Activated naive CD4-positive, alpha-beta T cell treated with anti-CD3 and anti-CD28 coated beads for 36 hours (primary cell): Measurements from ENCODE around the gene DEFB124. TPM values are rescaled to one million over a fixed set of nuclear protein-coding genes. Genes with fewer than 3 reads are reported as not detected.
"Not testable (repeated sequence)": the region's sequence is repeated elsewhere in the genome, so short reads cannot be mapped to it uniquely, and the experiment has no call there.

Experiments used
- CTCF ChIA-PET: fragments of 350-600 bp; sonication (Branson Sonifier 250); formaldehyde crosslinking; loops from one replicate; lab custom pipeline; 2021; ENCODE audit warnings: antibody characterized with exemption; lab: Charles Lee
- DNase-seq: peaks from one replicate; pipeline ENCODE4 v3.0.0-alpha.2; 2020
- H3K27ac Mint-ChIP-seq: one replicate; pipeline ENCODE4 v1.8.0; 2021; ENCODE audit warnings: mild to moderate bottlenecking, mixed read lengths
- H3K27me3 Mint-ChIP-seq: one replicate; pipeline ENCODE4 v1.8.0; 2021; ENCODE audit warnings: low read depth, mixed read lengths
- H3K36me3 Mint-ChIP-seq: one replicate; pipeline ENCODE4 v1.8.0; 2021; ENCODE audit warnings: low read depth, mixed read lengths
- H3K4me1 Mint-ChIP-seq: one replicate; pipeline ENCODE4 v1.8.0; 2021; ENCODE audit warnings: low read depth, mixed read lengths
- H3K4me3 Mint-ChIP-seq: one replicate; pipeline ENCODE4 v1.8.0; 2021; ENCODE audit warnings: mild to moderate bottlenecking, moderate library complexity, mixed read lengths
- H3K9me3 Mint-ChIP-seq: one replicate; pipeline ENCODE4 v1.8.0; 2021; ENCODE audit warnings: mixed read lengths
- intact Hi-C: fragments of 100-400 bp; cut with micrococcal nuclease; formaldehyde crosslinking; loops from one replicate; pipeline ENCODE4 v1.15.1; 2023
- total RNA-seq, 2 experiments: library from RNA; stranded (reverse); gene quantifications; one replicate each; pipeline ENCODE4 v1.2.3, GENCODE V29; 2021

DEFB124 gene
- not detected for total RNA-seq

DNA sequence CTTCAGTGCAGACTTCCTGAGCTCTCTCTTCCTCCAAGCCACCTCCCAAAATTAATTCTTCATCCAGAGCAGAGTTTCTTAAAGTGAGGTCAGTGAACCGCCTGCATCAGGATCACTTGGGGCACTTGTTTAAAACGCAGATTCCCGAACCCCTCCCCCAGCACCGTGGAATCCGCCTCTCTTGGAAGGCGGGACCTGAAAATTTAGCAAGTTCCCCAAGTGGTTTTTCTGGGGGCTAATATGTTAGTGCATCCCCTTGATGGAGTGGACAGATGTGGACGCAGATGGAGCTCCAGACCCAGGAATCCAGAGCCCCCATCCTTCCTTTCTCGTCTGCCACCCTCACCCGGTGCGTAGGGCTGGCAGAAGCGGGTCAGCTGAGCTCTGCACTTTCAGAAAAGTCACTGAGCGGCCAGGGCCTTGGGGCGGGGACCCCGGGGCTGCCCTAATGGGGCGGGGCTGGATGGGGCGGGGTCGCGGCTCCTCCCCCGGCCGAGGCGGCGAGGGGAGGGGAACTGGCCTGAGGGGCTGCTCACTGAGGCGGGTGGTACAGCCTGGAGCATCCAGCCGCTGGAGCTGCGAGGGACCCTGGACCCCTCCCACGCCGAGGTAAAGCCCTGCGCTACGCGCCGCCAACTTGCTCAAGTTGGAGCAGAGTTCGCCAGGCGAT, at the start of gene DEFB124, which contains the start of gene REM1:
DEFB124 (minus strand) TSS at position 370 of the 670 bp plus-strand sequence. CDS start 2,114 bp downstream, outside the sequence.
REM1 (plus strand) TSS at position 531 of the 670 bp plus-strand sequence. CDS start 1,158 bp downstream, outside the sequence.
- Mint-ChIP-seq H3K36me3 (no peaks in the 10 kb centered on the region), H3K4me1 (peaks cover 10% of the 10 kb centered on the region), H3K27me3 (peaks cover 39% of the 10 kb centered on the region), H3K27ac (no peak within 1 kb of the TSS), H3K4me3 (no peak within 1 kb of the TSS), H3K9me3 (peaks cover 2% of the 10 kb centered on the region)
- no peak for DNase-seq
- intact Hi-C loops, result no loop called here
- CTCF ChIA-PET, result interaction anchor here (0.5 to 1.8 kb wide), 5 partner anchors 14 to 28 kb away, joined by 3 to 9 read pairs (median 6); no protein-coding TSS in a partner anchor

DNA sequence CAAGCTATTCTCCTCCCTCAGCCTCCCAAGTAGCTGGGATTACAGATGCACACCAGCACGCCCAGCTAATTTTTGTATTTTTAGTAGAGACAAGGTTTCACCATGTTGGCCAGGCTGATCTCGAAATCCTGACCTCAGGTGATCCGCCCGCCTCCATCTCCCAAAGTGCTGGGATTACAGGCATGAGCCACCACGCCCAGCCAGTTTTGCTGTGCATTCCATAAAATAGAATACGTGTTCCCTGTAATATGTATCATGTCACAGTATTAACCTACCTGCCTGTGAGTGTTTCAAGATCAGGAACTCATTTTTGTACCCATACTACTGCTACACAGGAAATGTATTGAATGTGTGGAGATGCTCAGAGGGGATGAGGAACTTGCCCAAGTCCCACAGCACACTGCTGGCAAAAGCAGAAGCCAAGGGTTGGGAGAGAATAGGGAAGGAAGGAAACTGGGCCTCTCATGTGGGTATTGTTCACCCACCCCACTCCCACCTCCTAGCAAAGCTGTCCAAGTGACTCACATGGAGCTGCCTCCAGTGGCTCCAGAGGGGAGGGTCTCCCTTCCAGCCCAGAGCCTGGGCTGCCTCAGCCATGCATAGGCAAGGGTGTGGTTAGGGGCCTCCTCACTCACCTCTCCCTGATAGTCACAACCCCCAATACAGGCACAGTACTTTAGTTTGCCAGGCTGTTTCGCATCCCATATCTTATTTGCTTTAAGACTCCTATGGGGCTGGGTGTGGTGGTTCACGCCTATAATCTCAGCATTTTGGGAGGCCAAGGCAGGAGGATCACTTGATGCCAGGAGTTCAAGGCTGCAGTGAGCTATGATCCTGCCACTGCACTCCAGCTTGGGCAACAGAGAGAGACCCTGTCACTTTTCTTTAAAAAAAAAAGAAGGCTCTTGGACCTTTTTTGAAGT, 48.7 kb upstream of the DEFB124 start:
- intact Hi-C loops, result no loop called here
- H3K36me3 Mint-ChIP-seq, result peaks cover 21% of the 10 kb centered on the region
- CTCF ChIA-PET, result no interaction called here

GRCh38 chr20:31522731-31523130, 47.8 kb upstream of the DEFB124 start:
- CTCF ChIA-PET, result no interaction called here
- Mint-ChIP-seq H3K9me3 (no peaks in the 10 kb centered on the region), H3K4me3 (no peak overlapping the region), H3K36me3 (peaks cover 21% of the 10 kb centered on the region), H3K4me1 (peaks cover 39% of the 10 kb centered on the region), H3K27ac (no peak overlapping the region), H3K27me3 (no peaks in the 10 kb centered on the region)
- intact Hi-C loops, result no loop called here
- no peak for DNase-seq

More for the DNA sequence above, 48.7 kb upstream of the DEFB124 start:
- no peak overlapping the region for H3K4me3 Mint-ChIP-seq
- H3K4me1 Mint-ChIP-seq, result peaks cover 39% of the 10 kb centered on the region
- H3K27me3 Mint-ChIP-seq, result no peaks in the 10 kb centered on the region
- DNase-seq, result no peak
- H3K27ac Mint-ChIP-seq, result no peak overlapping the region
- no peaks in the 10 kb centered on the region for H3K9me3 Mint-ChIP-seq

GRCh38 chr20:31521267-31521666, 46.3 kb upstream of the DEFB124 start:
- DNase-seq, intact Hi-C loops, H3K27me3 Mint-ChIP-seq, H3K9me3 Mint-ChIP-seq, H3K4me3 Mint-ChIP-seq, H3K27ac Mint-ChIP-seq: not testable (repeated sequence)
- Mint-ChIP-seq H3K36me3 (peaks cover 15% of the 10 kb centered on the region), H3K4me1 (peaks cover 37% of the 10 kb centered on the region)
- CTCF ChIA-PET, result interaction anchor here (0.7 to 1.6 kb wide), 4 partner anchors 8 to 91 kb away, joined by 3 to 19 read pairs (median 4); no protein-coding TSS in a partner anchor

DNA sequence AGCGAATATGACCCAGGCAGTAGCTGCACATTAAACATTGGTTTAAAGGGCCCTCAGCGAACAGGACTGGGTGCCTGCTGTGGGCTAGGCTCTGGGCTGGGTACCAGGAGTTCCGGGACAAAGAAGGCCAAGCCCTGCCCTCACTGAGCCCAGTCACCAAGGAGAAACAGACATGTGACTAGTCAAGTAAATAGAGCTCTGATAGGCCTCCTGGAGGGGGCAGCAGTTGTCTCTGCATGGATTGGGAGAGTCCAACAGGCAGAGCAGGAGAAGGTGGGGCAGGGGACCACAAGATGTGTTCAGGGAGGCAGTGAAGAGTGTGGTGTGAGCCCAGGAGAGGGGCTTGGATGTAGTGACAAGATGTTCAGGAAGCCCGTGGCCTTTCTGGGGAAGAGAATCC, 42.4 kb upstream of the DEFB124 start:
- CTCF ChIA-PET, result interaction anchor here (0.6 kb wide), 2 partner anchors 57 to 85 kb away, joined by 3 read pairs; no protein-coding TSS in a partner anchor
- Mint-ChIP-seq H3K27me3 (no peaks in the 10 kb centered on the region), H3K4me3 (no peak overlapping the region), H3K9me3 (no peaks in the 10 kb centered on the region), H3K4me1 (peaks cover 27% of the 10 kb centered on the region), H3K36me3 (peaks cover 12% of the 10 kb centered on the region), H3K27ac (no peak overlapping the region)
- DNase-seq, result peak; percentile 29
- intact Hi-C loops, result loop anchor here (5.0 kb wide), 1 partner anchor 45 kb away; no protein-coding TSS in a partner anchor

DNA sequence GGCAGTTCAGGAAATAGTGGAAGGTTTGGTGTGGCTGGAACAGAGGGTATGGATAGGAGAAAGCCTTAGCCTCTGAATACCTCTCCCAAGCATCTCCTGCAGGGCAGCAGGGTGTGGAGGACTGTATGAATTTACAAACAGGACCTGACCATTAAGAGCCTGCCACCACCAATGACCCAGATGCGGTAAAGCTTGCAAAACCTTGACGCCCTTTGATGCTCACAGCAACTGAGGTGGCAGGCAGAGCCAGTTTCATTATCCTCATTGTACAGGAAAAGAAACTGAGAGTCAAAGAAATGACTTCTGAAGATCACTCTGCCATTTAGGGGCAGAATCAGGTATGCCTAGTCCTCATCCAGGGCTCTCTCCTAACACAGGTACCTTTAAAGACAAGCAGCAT, 41.7 kb upstream of the DEFB124 start:
- Mint-ChIP-seq H3K27me3 (no peaks in the 10 kb centered on the region), H3K27ac (no peak overlapping the region), H3K4me1 (peaks cover 23% of the 10 kb centered on the region), H3K36me3 (peaks cover 12% of the 10 kb centered on the region), H3K4me3 (no peak overlapping the region), H3K9me3 (no peaks in the 10 kb centered on the region)
- CTCF ChIA-PET, result interaction anchor here (0.5 to 1.7 kb wide), 5 partner anchors 14 to 211 kb away, joined by 3 to 6 read pairs (median 5); no protein-coding TSS in a partner anchor
- intact Hi-C loops, result loop anchor here (5.0 kb wide), 1 partner anchor 46 kb away; no protein-coding TSS in a partner anchor
- DNase-seq, result peak; percentile 62

DNA sequence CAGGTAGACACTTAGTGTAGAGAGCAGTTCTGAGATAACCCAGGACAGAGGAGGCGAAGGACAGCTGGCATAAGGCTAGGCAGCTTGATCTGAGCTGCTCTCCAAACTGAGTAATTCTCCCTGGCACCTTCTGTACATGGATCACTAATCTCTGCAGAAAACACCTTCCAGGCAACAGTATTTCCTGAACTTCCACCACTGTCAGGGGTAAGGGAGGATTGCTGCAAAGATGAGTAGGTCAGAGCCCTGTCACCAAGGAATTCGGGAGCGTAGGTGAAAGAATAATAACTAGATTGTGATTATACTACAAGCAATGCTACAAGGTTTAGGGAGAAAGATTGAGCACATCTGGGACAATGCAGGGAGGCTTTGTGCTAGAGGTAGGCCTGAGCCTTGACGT, 41.2 kb upstream of the DEFB124 start:
- Mint-ChIP-seq H3K9me3 (no peaks in the 10 kb centered on the region), H3K27ac (no peak overlapping the region), H3K27me3 (no peaks in the 10 kb centered on the region), H3K4me1 (peaks cover 21% of the 10 kb centered on the region), H3K4me3 (no peak overlapping the region), H3K36me3 (peaks cover 12% of the 10 kb centered on the region)
- no peak for DNase-seq
- CTCF ChIA-PET, result interaction anchor here (0.8 to 1.7 kb wide), 6 partner anchors 13 to 118 kb away, joined by 3 to 6 read pairs (median 4); no protein-coding TSS in a partner anchor
- intact Hi-C loops, result loop anchor here (5.0 kb wide), 1 partner anchor 46 kb away; no protein-coding TSS in a partner anchor

GRCh38 chr20:31515775-31516107, 40.8 kb upstream of the DEFB124 start:
- no peaks in the 10 kb centered on the region for H3K27me3 Mint-ChIP-seq
- intact Hi-C loops, result loop anchor here (2.0 to 5.0 kb wide), 4 partner anchors 47 to 207 kb away; partner anchors contain the start of genes BCL2L1 and ID1
- peak; percentile 31 for DNase-seq
- no peak overlapping the region for H3K4me3 Mint-ChIP-seq
- H3K36me3 Mint-ChIP-seq, result peaks cover 10% of the 10 kb centered on the region
- no peaks in the 10 kb centered on the region for H3K9me3 Mint-ChIP-seq
- H3K27ac Mint-ChIP-seq, result no peak overlapping the region
- CTCF ChIA-PET, result interaction anchor here (0.8 to 1.7 kb wide), 5 partner anchors 13 to 118 kb away, joined by 3 to 6 read pairs (median 4); no protein-coding TSS in a partner anchor
- peaks cover 16% of the 10 kb centered on the region for H3K4me1 Mint-ChIP-seq

GRCh38 chr20:31515072-31515774, 40.3 kb upstream of the DEFB124 start:
- H3K9me3 Mint-ChIP-seq, result no peaks in the 10 kb centered on the region
- H3K4me3 Mint-ChIP-seq, result no peak overlapping the region
- CTCF ChIA-PET, result interaction anchor here (1.1 to 1.9 kb wide), 4 partner anchors 12 to 97 kb away, joined by 4 to 7 read pairs (median 6); no protein-coding TSS in a partner anchor
- intact Hi-C loops, result loop anchor here (2.0 to 5.0 kb wide), 4 partner anchors 47 to 208 kb away; partner anchors contain the start of genes BCL2L1 and ID1
- peaks cover 12% of the 10 kb centered on the region for H3K4me1 Mint-ChIP-seq
- no peaks in the 10 kb centered on the region for H3K27me3 Mint-ChIP-seq
- no peak overlapping the region for H3K27ac Mint-ChIP-seq
- peaks cover 7% of the 10 kb centered on the region for H3K36me3 Mint-ChIP-seq
- DNase-seq, result no peak

DNA sequence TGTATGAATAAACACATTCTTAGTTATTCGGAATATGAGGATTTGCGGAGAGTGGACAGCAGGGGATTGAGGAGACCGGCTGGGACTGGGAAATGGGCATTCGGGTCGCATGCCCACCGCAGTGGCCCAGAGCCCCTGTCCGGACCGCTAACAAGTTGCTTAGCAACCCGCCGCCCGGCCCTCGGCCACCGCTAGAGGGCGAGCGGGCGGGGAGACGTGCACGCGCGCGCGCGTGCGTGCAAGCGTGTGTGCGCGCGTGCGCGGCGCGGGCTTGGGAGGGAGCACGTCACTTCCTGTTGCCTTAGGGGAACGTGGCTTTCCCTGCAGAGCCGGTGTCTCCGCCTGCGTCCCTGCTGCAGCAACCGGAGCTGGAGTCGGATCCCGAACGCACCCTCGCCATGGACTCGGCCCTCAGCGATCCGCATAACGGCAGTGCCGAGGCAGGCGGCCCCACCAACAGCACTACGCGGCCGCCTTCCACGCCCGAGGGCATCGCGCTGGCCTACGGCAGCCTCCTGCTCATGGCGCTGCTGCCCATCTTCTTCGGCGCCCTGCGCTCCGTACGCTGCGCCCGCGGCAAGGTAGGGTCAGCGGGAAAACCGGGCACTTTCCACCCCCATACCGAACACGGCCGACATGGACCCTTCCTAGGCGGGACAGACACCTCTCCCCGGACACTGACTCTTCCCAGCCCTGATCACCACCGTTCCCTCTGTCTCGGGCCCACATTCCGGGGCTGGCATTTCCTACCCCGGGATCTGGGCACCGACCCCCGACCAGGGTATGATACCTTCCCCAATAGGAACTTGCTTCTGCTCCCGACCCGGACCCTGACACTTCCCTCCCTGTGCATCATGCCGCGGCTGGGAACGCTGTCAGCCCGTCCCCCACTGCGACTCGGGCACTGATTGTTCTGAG, 39.5 kb upstream of the DEFB124 start, which contains the start of gene HM13:
HM13 (plus strand) TSS at position 289 of the 918 bp plus-strand sequence; CDS start at position 399, 110 bp downstream.
- intact Hi-C loops, result loop anchor here (1.0 to 5.0 kb wide), 6 partner anchors 33 to 208 kb away; partner anchors contain the start of genes BCL2L1 and ID1
- Mint-ChIP-seq H3K9me3 (no peaks in the 10 kb centered on the region), H3K27ac (peak within 1 kb of the TSS; percentile 1), H3K4me3 (no peak within 1 kb of the TSS), H3K36me3 (peaks cover 7% of the 10 kb centered on the region), H3K4me1 (peaks cover 9% of the 10 kb centered on the region), H3K27me3 (no peaks in the 10 kb centered on the region)
- CTCF ChIA-PET, result interaction anchor here (0.6 to 4.2 kb wide), 7 partner anchors 12 to 98 kb away, joined by 3 to 26 read pairs (median 5); a partner anchor contains a TSS
- peak; percentile 89 for DNase-seq
